Right cardiac atrium (tissue), 5 donors: ENCODE results near the gene MAST3. TPM values are rescaled to one million over a fixed set of nuclear protein-coding genes. Genes with fewer than 3 reads are reported as not detected.

ENCODE experiments used
- ATAC-seq, 2 donors: fragments of 200-7000 bp; cut with Tn5 transposase; one replicate each; pipeline versions ENCODE4 v1.8.0 to v1.9.1; 2020; ENCODE audit warnings: moderate library complexity in 2 of 2, mild to moderate bottlenecking in 1 of 2
- DNase-seq, 3 donors: peaks; one replicate each; pipeline ENCODE4 v3.0.0-alpha.2; 2020
- H3K27ac ChIP-seq: one replicate; pipeline ENCODE4 v1.5.1; 2013; ENCODE audit warnings: mild to moderate bottlenecking, low read length, control low read depth, moderate library complexity
- H3K27me3 ChIP-seq: one replicate; pipeline ENCODE4 v1.6.1; 2013; ENCODE audit not compliant: control insufficient read depth, insufficient read depth
- H3K4me1 ChIP-seq: one replicate; pipeline ENCODE4 v1.6.1; 2013; ENCODE audit warnings: low read length; ENCODE audit not compliant: control insufficient read depth, insufficient read depth
- H3K4me3 ChIP-seq: one replicate; pipeline ENCODE4 v1.5.1; 2013; ENCODE audit warnings: low read length, control low read depth
- H3K9me3 ChIP-seq: one replicate; pipeline ENCODE4 v1.6.1; 2013; ENCODE audit warnings: low read length; ENCODE audit not compliant: control insufficient read depth
- WGBS: extraction: QIAGEN DNeasy Blood & Tissue Kit; methylation state at CpG from one replicate; pipeline ENCODE4 v1.1.7; 2013; 5-methylcytosine and 5-hydroxymethylcytosine counted together
- intact Hi-C, 4 donors: fragments of 100-400 bp; cut with DNase I; formaldehyde crosslinking; loops; one replicate each; pipeline versions ENCODE4 v1.11.0 to v1.14.0; 2022 to 2023
- polyA plus RNA-seq: library from polyadenylated mRNA; stranded (reverse); fragments of 200-250 nt; gene quantifications from one replicate; pipeline ENCODE4 v1.2.3, GENCODE V29; 2013
- total RNA-seq, 4 donors: library from RNA; stranded (reverse); fragmentation: NEBNext Ultra II Directional; extraction: Animal tissue kit (Norgen Biotek cat#: 25700); gene quantifications; one replicate each; pipeline ENCODE4 v1.2.1, GENCODE V29; 2021
- donor health status: healthy with polysubstance abuse.
- donor health status: DM: no; HTN: yes; CAD: no.
- donor health status: DM: no; HTN: no; CAD: no.
- donor health status: DM: no; HTN: yes; CAD: no; lungs with severe emphysema.
- donor health status: DM: yes; HTN: yes; CAD: no.

Gene MAST3
- total and polyA plus RNA-seq, 5 donors, result 2.6 to 6.9 (median 6.5) TPM

- H3K9me3 ChIP-seq, result no peaks in the 10 kb centered on the region
- intact Hi-C loops, result no loop called here
- no peak overlapping the region for H3K27ac ChIP-seq
- no peak overlapping the region for H3K4me3 ChIP-seq
- no peak for DNase-seq
- no peaks in the 10 kb centered on the region for H3K27me3 ChIP-seq
- WGBS, result 100% methylated on average over 1 of the region's 1 CpG
- H3K4me1 ChIP-seq, result no peaks in the 10 kb centered on the region
- ATAC-seq, result no peak
Measured at GRCh38 chr19:18140473-18140872, 42.9 kb downstream of the MAST3 start.

GRCh38 chr19:18141031-18141430 is 43.5 kb downstream of the MAST3 start:
- WGBS, result 95% methylated on average over 6 of the region's 6 CpGs
- Histone ChIP-seq H3K27ac (no peak overlapping the region), H3K4me3 (no peak overlapping the region), H3K4me1 (no peaks in the 10 kb centered on the region), H3K9me3 (no peaks in the 10 kb centered on the region), H3K27me3 (no peaks in the 10 kb centered on the region)
- ATAC-seq, result no peak
- no peak for DNase-seq
- intact Hi-C loops, result no loop called here

GRCh38 chr19:18143902-18144301 is 46.3 kb downstream of the MAST3 start:
- no peak overlapping the region for H3K4me3 ChIP-seq
- ATAC-seq, result no peak
- no peaks in the 10 kb centered on the region for H3K9me3 ChIP-seq
- H3K27me3 ChIP-seq, result no peaks in the 10 kb centered on the region
- H3K27ac ChIP-seq, result no peak overlapping the region
- no peak for DNase-seq
- 94% methylated on average over 3 of the region's 3 CpGs for WGBS
- intact Hi-C loops, result no loop called here
- H3K4me1 ChIP-seq, result no peaks in the 10 kb centered on the region

- DNase-seq, result no peak
- H3K27ac ChIP-seq, result no peak overlapping the region
- no peaks in the 10 kb centered on the region for H3K27me3 ChIP-seq
- no peak overlapping the region for H3K4me3 ChIP-seq
- 94% methylated on average over 16 of the region's 16 CpGs for WGBS
- no peaks in the 10 kb centered on the region for H3K4me1 ChIP-seq
- intact Hi-C loops, result no loop called here
- H3K9me3 ChIP-seq, result no peaks in the 10 kb centered on the region
- ATAC-seq, result no peak
Measured at GRCh38 chr19:18144361-18144760, 46.8 kb downstream of the MAST3 start.

- no peaks in the 10 kb centered on the region for H3K4me1 ChIP-seq
- H3K27me3 ChIP-seq, result no peaks in the 10 kb centered on the region
- no peak overlapping the region for H3K4me3 ChIP-seq
- no peaks in the 10 kb centered on the region for H3K9me3 ChIP-seq
- ATAC-seq (no peak), DNase-seq (no peak)
- no peak overlapping the region for H3K27ac ChIP-seq
- WGBS, result 97% methylated on average over 28 of the region's 28 CpGs
- intact Hi-C loops, result no loop called here
Measured at GRCh38 chr19:18144906-18145305, 47.3 kb downstream of the MAST3 start.

- 96% methylated on average over 19 of the region's 19 CpGs for WGBS
- no peak for ATAC-seq
- intact Hi-C loops, result no loop called here
- DNase-seq, result no peak
- Histone ChIP-seq H3K4me3 (no peak overlapping the region), H3K9me3 (no peaks in the 10 kb centered on the region), H3K27me3 (no peaks in the 10 kb centered on the region), H3K4me1 (no peaks in the 10 kb centered on the region), H3K27ac (no peak overlapping the region)
Measured at GRCh38 chr19:18145391-18145999, 47.9 kb downstream of the MAST3 start.

- DNase-seq (peak in 1 of 3 donors; percentile 20), ATAC-seq (no peak)
- H3K27me3 ChIP-seq, result no peaks in the 10 kb centered on the region
- no peak overlapping the region for H3K4me3 ChIP-seq
- H3K27ac ChIP-seq, result no peak overlapping the region
- no peaks in the 10 kb centered on the region for H3K4me1 ChIP-seq
- intact Hi-C loops, result no loop called here
- WGBS, result 93% methylated on average over 13 of the region's 13 CpGs
- H3K9me3 ChIP-seq, result no peaks in the 10 kb centered on the region
Measured at GRCh38 chr19:18147396-18147795, 49.8 kb downstream of the MAST3 start.

GRCh38 chr19:18149596-18149975 is 52.0 kb downstream of the MAST3 start:
- H3K27ac ChIP-seq, result no peak overlapping the region
- peaks cover 6% of the 10 kb centered on the region for H3K4me1 ChIP-seq
- ATAC-seq (no peak), DNase-seq (no peak)
- intact Hi-C loops, result no loop called here
- no peaks in the 10 kb centered on the region for H3K9me3 ChIP-seq
- WGBS, result 88% methylated on average over 16 of the region's 16 CpGs
- H3K4me3 ChIP-seq, result no peak overlapping the region
- H3K27me3 ChIP-seq, result no peaks in the 10 kb centered on the region

GRCh38 chr19:18150776-18151624 is 53.4 kb downstream of the MAST3 start:
- Histone ChIP-seq H3K27ac (no peak overlapping the region), H3K9me3 (no peaks in the 10 kb centered on the region), H3K4me1 (peaks cover 6% of the 10 kb centered on the region), H3K4me3 (no peak overlapping the region), H3K27me3 (no peaks in the 10 kb centered on the region)
- 85% methylated on average over 18 of the region's 18 CpGs for WGBS
- DNase-seq (peak in 1 of 3 donors; percentile 50), ATAC-seq (no peak)
- intact Hi-C loops, result loop anchor here in 2 of 4 donors (5.0 kb wide), 1 partner anchor 34 kb away; no protein-coding TSS in a partner anchor

- intact Hi-C loops, result loop anchor here in 2 of 4 donors (5.0 kb wide), 1 partner anchor 35 kb away; no protein-coding TSS in a partner anchor
- DNase-seq, result peak; percentile 96 to 99 (median 98)
- peaks cover 11% of the 10 kb centered on the region for H3K4me1 ChIP-seq
- peak overlapping the region; percentile 99 for H3K27ac ChIP-seq
- H3K9me3 ChIP-seq, result no peaks in the 10 kb centered on the region
- ATAC-seq, result peak; percentile 69 to 71
- WGBS, result under 1% methylated on average over 22 of the region's 22 CpGs
- H3K27me3 ChIP-seq, result no peaks in the 10 kb centered on the region
- peak overlapping the region; percentile 84 for H3K4me3 ChIP-seq
Measured at GRCh38 chr19:18152442-18152816, 54.9 kb downstream of the MAST3 start.

- ATAC-seq (peak; percentile 91 to 92), DNase-seq (peak; percentile 100)
- intact Hi-C loops, result loop anchor here in 2 of 4 donors (5.0 kb wide), 1 partner anchor 36 kb away; no protein-coding TSS in a partner anchor
- Histone ChIP-seq H3K4me1 (peaks cover 11% of the 10 kb centered on the region), H3K4me3 (peak within 1 kb of the TSS; percentile 84), H3K27ac (peak within 1 kb of the TSS; percentile 99), H3K27me3 (no peaks in the 10 kb centered on the region), H3K9me3 (no peaks in the 10 kb centered on the region)
- WGBS, result under 1% methylated on average over 86 of the region's 86 CpGs
Measured at GRCh38 chr19:18152817-18153555, 55.4 kb downstream of the MAST3 start, which contains the start of gene PIK3R2. PIK3R2 (plus strand) TSS chr19:18153163; CDS start chr19:18155880, 2,717 bp downstream.
